NT2/D1 (cell line): ENCODE results near the gene PIPOX.

Source experiments
- DNase-seq: peaks from one replicate; pipeline ENCODE4 v3.0.0-alpha.2; 2011; ENCODE audit warnings: low read depth, low spot score
- H3K27me3 ChIP-seq: 2 replicates; pipeline ENCODE4 v1.6.0; 2011; ENCODE audit warnings: mild to moderate bottlenecking; ENCODE audit not compliant: insufficient read length, insufficient read depth
- H3K36me3 ChIP-seq: 2 replicates; pipeline ENCODE4 v1.6.1; 2011; ENCODE audit warnings: mild to moderate bottlenecking, low read length, mixed read lengths; ENCODE audit not compliant: insufficient read depth, insufficient read length
- H3K4me1 ChIP-seq: 2 replicates; pipeline ENCODE4 v1.5.1; 2011; ENCODE audit not compliant: insufficient read depth, insufficient read length
- H3K4me3 ChIP-seq: 2 replicates; pipeline ENCODE4 v1.5.1; 2011; ENCODE audit warnings: low read depth; ENCODE audit not compliant: insufficient read length
- H3K9ac ChIP-seq: 2 replicates; pipeline ENCODE4 v1.6.0; 2011; ENCODE audit warnings: low read depth; ENCODE audit not compliant: insufficient read length
- H3K9me3 ChIP-seq: 2 replicates; pipeline ENCODE4 v1.5.1; 2011; ENCODE audit warnings: mild to moderate bottlenecking, low read length; ENCODE audit not compliant: insufficient read depth
- SUZ12 ChIP-seq: IDR thresholded peaks from 2 replicates; pipeline ENCODE4 v1.6.1; 2011; ENCODE audit not compliant: insufficient read length, insufficient read depth; ENCODE audit errors: extremely low read depth
- YY1 ChIP-seq: IDR thresholded peaks from 2 replicates; pipeline ENCODE4 v1.6.1; 2011; ENCODE audit not compliant: insufficient read length, insufficient read depth
- ZNF274 ChIP-seq: IDR thresholded peaks from 2 replicates; pipeline ENCODE4 v1.6.1; 2011; ENCODE audit warnings: mild to moderate bottlenecking, low read depth, low read length

Gene PIPOX

GRCh38 chr17:29094101-29094708 lies 51.3 kb downstream of the PIPOX start:
- Histone ChIP-seq H3K4me1 (peaks cover 3% of the 10 kb centered on the region), H3K27me3 (no peaks in the 10 kb centered on the region), H3K9ac (no peak overlapping the region), H3K9me3 (no peaks in the 10 kb centered on the region), H3K36me3 (peaks cover 84% of the 10 kb centered on the region), H3K4me3 (no peak overlapping the region)
- no peak for TF ChIP-seq SUZ12
- no peak for DNase-seq

- Histone ChIP-seq H3K27me3 (no peaks in the 10 kb centered on the region), H3K4me1 (peaks cover 3% of the 10 kb centered on the region), H3K9ac (no peak overlapping the region), H3K9me3 (no peaks in the 10 kb centered on the region), H3K36me3 (peaks cover 78% of the 10 kb centered on the region), H3K4me3 (no peak overlapping the region)
- no peak for TF ChIP-seq YY1
- no peak for TF ChIP-seq ZNF274
- TF ChIP-seq SUZ12: no peak
- DNase-seq: no peak
Observed at GRCh38 chr17:29095439-29095838, 52.5 kb downstream of the PIPOX start.

GRCh38 chr17:29096094-29096493 lies 53.2 kb downstream of the PIPOX start:
- no peak overlapping the region for H3K9ac ChIP-seq
- TF ChIP-seq SUZ12: no peak
- no peak for DNase-seq
- peaks cover 3% of the 10 kb centered on the region for H3K4me1 ChIP-seq
- no peaks in the 10 kb centered on the region for H3K27me3 ChIP-seq
- no peaks in the 10 kb centered on the region for H3K9me3 ChIP-seq
- H3K36me3 ChIP-seq: peaks cover 71% of the 10 kb centered on the region
- no peak overlapping the region for H3K4me3 ChIP-seq

- TF ChIP-seq ZNF274 (no peak), YY1 (no peak), SUZ12 (no peak)
- no peak overlapping the region for H3K9ac ChIP-seq
Observed at GRCh38 chr17:29099527-29099926, 56.6 kb downstream of the PIPOX start.

DNA sequence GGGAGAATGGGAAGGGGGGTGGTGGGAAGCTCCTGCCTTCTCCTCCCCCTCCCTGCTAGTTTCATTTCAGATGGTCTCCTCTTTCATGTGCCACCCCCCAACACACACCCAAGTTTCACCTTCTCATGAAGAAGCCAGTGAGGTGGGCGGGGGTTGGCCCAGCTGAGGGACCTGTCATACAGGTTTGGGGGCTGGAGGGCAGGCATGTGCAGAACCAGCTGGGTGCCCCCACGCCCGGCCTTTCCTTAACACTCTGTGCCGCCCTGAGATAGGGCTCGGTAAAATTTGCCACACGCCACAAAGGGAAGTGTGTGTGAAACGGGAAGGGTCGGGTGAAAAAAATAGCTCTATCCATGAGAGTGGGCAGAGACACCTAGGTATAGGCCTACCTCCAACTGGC lies 57.4 kb downstream of the PIPOX start:
- H3K27me3 ChIP-seq: no peaks in the 10 kb centered on the region
- H3K9me3 ChIP-seq: no peaks in the 10 kb centered on the region
- H3K4me1 ChIP-seq: peaks cover 4% of the 10 kb centered on the region
- H3K4me3 ChIP-seq: no peak overlapping the region
- peaks cover 48% of the 10 kb centered on the region for H3K36me3 ChIP-seq
- no peak for DNase-seq
- H3K9ac ChIP-seq: no peak overlapping the region
- no peak for TF ChIP-seq ZNF274
- TF ChIP-seq SUZ12: no peak
- no peak for TF ChIP-seq YY1

More at GRCh38 chr17:29099527-29099926, 56.6 kb downstream of the PIPOX start:
- peaks cover 4% of the 10 kb centered on the region for H3K4me1 ChIP-seq
- H3K4me3 ChIP-seq: no peak overlapping the region
- H3K9me3 ChIP-seq: no peaks in the 10 kb centered on the region
- H3K27me3 ChIP-seq: no peaks in the 10 kb centered on the region
- DNase-seq: no peak
- peaks cover 56% of the 10 kb centered on the region for H3K36me3 ChIP-seq

- TF ChIP-seq ZNF274 (no peak), YY1 (no peak), SUZ12 (no peak)
- Histone ChIP-seq H3K36me3 (peaks cover 56% of the 10 kb centered on the region), H3K27me3 (no peaks in the 10 kb centered on the region), H3K9me3 (no peaks in the 10 kb centered on the region), H3K4me3 (no peak overlapping the region), H3K4me1 (peaks cover 10% of the 10 kb centered on the region), H3K9ac (no peak overlapping the region)
- DNase-seq: no peak
Observed at GRCh38 chr17:29102046-29102445, 59.1 kb downstream of the PIPOX start.

GRCh38 chr17:29102741-29103181 lies 59.8 kb downstream of the PIPOX start:
- H3K9me3 ChIP-seq: no peaks in the 10 kb centered on the region
- H3K27me3 ChIP-seq: no peaks in the 10 kb centered on the region
- H3K9ac ChIP-seq: no peak overlapping the region
- no peak for TF ChIP-seq YY1
- TF ChIP-seq SUZ12: no peak
- no peak for TF ChIP-seq ZNF274
- DNase-seq: no peak
- peaks cover 49% of the 10 kb centered on the region for H3K36me3 ChIP-seq
- peaks cover 11% of the 10 kb centered on the region for H3K4me1 ChIP-seq
- H3K4me3 ChIP-seq: no peak overlapping the region

GRCh38 chr17:29103341-29103740 lies 60.4 kb downstream of the PIPOX start:
- no peak for DNase-seq
- H3K4me3 ChIP-seq: no peak overlapping the region
- TF ChIP-seq SUZ12: no peak
- no peak for TF ChIP-seq YY1
- TF ChIP-seq ZNF274: no peak
- H3K9ac ChIP-seq: no peak overlapping the region
- peaks cover 14% of the 10 kb centered on the region for H3K4me1 ChIP-seq
- no peaks in the 10 kb centered on the region for H3K9me3 ChIP-seq
- no peaks in the 10 kb centered on the region for H3K27me3 ChIP-seq
- peaks cover 43% of the 10 kb centered on the region for H3K36me3 ChIP-seq
